ENCODE results near the gene STEAP1.

Gene STEAP1

DNA sequence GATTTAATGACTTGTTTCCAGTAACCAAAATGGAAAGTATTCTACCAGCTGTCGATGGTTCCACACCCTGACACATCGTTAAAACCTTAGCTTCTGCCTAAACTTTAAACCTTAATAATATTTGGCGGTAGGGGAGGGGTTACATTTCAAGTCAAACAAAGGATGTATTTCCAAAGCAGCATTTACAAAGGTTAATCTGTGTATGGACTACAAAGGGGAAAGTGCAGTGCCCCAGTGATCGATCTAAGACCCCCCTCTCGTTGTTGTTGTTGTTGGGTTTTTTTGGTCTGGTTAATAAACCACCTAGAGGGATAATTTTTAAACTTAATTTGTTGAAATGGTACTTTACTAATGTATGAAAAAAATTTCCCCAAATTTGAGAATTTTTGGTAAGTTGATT, 56.2 kb downstream of the STEAP1 start:
- no peak for DNase-seq (ENCODE audit: low read depth in 1 of 2, low spot score in 1 of 2)
- H3K27ac ChIP-seq (replicated peaks) = no peak overlapping the region
- peaks cover 45% of the 10 kb centered on the region for H3K27me3 ChIP-seq (ENCODE audit: insufficient read depth, poor library complexity, severe bottlenecking)
- TF ChIP-seq GABPA (IDR thresholded peaks at IDR 0.05; ENCODE audit: low read depth) (no peak), POLR2AphosphoS5 (IDR thresholded peaks at IDR 0.05; ENCODE audit: low read depth) (no peak), SPI1 (IDR thresholded peaks at IDR 0.05; ENCODE audit: borderline replicate concordance, low read depth) (no peak)
- TF ChIP-seq, protein P1, sequence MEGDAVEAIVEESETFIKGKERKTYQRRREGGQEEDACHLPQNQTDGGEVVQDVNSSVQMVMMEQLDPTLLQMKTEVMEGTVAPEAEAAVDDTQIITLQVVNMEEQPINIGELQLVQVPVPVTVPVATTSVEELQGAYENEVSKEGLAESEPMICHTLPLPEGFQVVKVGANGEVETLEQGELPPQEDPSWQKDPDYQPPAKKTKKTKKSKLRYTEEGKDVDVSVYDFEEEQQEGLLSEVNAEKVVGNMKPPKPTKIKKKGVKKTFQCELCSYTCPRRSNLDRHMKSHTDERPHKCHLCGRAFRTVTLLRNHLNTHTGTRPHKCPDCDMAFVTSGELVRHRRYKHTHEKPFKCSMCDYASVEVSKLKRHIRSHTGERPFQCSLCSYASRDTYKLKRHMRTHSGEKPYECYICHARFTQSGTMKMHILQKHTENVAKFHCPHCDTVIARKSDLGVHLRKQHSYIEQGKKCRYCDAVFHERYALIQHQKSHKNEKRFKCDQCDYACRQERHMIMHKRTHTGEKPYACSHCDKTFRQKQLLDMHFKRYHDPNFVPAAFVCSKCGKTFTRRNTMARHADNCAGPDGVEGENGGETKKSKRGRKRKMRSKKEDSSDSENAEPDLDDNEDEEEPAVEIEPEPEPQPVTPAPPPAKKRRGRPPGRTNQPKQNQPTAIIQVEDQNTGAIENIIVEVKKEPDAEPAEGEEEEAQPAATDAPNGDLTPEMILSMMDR (IDR thresholded peaks at IDR 0.05; ENCODE audit: insufficient read depth, low read length) = no peak
- TF ChIP-seq, protein P2, sequence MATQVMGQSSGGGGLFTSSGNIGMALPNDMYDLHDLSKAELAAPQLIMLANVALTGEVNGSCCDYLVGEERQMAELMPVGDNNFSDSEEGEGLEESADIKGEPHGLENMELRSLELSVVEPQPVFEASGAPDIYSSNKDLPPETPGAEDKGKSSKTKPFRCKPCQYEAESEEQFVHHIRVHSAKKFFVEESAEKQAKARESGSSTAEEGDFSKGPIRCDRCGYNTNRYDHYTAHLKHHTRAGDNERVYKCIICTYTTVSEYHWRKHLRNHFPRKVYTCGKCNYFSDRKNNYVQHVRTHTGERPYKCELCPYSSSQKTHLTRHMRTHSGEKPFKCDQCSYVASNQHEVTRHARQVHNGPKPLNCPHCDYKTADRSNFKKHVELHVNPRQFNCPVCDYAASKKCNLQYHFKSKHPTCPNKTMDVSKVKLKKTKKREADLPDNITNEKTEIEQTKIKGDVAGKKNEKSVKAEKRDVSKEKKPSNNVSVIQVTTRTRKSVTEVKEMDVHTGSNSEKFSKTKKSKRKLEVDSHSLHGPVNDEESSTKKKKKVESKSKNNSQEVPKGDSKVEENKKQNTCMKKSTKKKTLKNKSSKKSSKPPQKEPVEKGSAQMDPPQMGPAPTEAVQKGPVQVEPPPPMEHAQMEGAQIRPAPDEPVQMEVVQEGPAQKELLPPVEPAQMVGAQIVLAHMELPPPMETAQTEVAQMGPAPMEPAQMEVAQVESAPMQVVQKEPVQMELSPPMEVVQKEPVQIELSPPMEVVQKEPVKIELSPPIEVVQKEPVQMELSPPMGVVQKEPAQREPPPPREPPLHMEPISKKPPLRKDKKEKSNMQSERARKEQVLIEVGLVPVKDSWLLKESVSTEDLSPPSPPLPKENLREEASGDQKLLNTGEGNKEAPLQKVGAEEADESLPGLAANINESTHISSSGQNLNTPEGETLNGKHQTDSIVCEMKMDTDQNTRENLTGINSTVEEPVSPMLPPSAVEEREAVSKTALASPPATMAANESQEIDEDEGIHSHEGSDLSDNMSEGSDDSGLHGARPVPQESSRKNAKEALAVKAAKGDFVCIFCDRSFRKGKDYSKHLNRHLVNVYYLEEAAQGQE (IDR thresholded peaks at IDR 0.05; ENCODE audit: insufficient replicate concordance, low read depth) = no peak
- no peak overlapping the region for H3K4me3 ChIP-seq (replicated peaks; ENCODE audit: insufficient read depth, low read length)

DNA sequence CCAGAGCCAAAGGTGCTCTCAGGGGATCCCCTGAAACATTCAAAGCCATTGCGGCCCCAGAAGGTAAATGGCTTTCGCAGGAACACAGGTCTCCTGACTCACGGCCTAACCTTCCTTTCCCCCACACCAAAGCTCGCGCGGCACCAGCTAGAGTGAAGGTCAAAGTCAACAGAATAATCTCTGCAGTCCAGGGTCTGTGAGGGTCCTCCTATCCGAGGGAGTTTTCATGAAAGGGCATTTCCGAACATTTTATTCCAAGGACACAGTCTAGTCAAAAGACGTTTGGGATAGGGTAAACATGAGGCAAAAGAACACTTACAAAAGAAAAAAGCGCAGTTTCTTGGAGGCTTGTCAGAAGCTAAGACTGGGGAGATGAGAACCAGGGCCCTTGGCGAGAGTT, 56.7 kb downstream of the STEAP1 start:
- TF ChIP-seq SPI1 (IDR thresholded peaks at IDR 0.05; ENCODE audit: borderline replicate concordance, low read depth) (no peak), POLR2AphosphoS5 (IDR thresholded peaks at IDR 0.05; ENCODE audit: low read depth) (no peak), GABPA (IDR thresholded peaks at IDR 0.05; ENCODE audit: low read depth) (no peak)
- TF ChIP-seq, protein P2 (IDR thresholded peaks at IDR 0.05; ENCODE audit: insufficient replicate concordance, low read depth) = no peak
- TF ChIP-seq, protein P1 (IDR thresholded peaks at IDR 0.05; ENCODE audit: insufficient read depth, low read length) = no peak
- Histone ChIP-seq H3K27ac (replicated peaks) (no peak overlapping the region), H3K27me3 (ENCODE audit: insufficient read depth, poor library complexity, severe bottlenecking) (peaks cover 45% of the 10 kb centered on the region), H3K4me3 (replicated peaks; ENCODE audit: insufficient read depth, low read length) (no peak overlapping the region)
- DNase-seq (ENCODE audit: low read depth in 1 of 2, low spot score in 1 of 2) = no peak

DNA sequence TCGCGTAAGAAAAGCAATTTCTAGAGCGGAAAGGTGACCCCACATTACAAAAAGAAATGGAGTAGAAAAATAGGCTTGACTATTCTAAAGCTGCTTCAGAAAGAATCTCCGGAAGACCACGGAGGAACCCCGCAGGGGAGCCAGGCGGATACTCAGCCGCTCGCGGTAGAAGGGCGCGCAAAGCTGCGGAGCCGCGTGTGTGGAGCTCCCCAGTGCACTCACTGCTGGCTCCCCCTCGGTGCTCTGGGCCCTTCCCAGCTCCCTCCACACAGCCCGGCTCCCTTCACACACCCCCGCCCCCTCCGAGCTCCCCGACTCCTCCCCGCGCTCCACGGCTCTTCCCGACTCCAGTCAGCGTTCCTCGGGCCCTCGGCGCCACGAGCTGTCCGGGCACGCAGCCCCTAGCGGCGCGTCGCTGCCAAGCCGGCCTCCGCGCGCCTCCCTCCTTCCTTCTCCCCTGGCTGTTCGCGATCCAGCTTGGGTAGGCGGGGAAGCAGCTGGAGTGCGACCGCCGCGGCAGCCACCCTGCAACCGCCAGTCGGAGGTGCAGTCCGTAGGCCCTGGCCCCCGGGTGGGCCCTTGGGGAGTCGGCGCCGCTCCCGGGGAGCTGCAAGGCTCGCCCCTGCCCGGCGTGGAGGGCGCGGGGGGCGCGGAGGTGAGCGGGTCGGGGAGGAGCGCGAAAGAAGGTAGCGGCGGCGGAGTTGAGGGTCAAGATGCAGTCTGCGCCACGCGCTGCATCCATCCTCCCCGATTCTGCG, 57.3 kb downstream of the STEAP1 start, which contains the start of gene STEAP2:
STEAP2 (plus strand) TSS at position 350 of the 758 bp plus-strand sequence. CDS start 13,343 bp downstream, outside the sequence.
- no peak within 1 kb of the TSS for H3K27ac ChIP-seq (replicated peaks)

More for the DNA sequence above, 57.3 kb downstream of the STEAP1 start, which contains the start of gene STEAP2:
- DNase-seq (ENCODE audit: low read depth in 1 of 2, low spot score in 1 of 2) = peak in 1 of 2 experiments; percentile 53
- Histone ChIP-seq H3K27me3 (ENCODE audit: insufficient read depth, poor library complexity, severe bottlenecking) (peaks cover 45% of the 10 kb centered on the region), H3K4me3 (replicated peaks; ENCODE audit: insufficient read depth, low read length) (no peak within 1 kb of the TSS; the same call in 1 of the 2 replicates)
- TF ChIP-seq SPI1 (IDR thresholded peaks at IDR 0.05; ENCODE audit: borderline replicate concordance, low read depth) (no peak), POLR2AphosphoS5 (IDR thresholded peaks at IDR 0.05; ENCODE audit: low read depth) (no peak), GABPA (IDR thresholded peaks at IDR 0.05; ENCODE audit: low read depth) (no peak)
- TF ChIP-seq, protein P1 (IDR thresholded peaks at IDR 0.05; ENCODE audit: insufficient read depth, low read length) = no peak
- TF ChIP-seq, protein P2 (IDR thresholded peaks at IDR 0.05; ENCODE audit: insufficient replicate concordance, low read depth) = no peak
